Parathyroid adenoma (tissue), 2 donors: ENCODE measurements around the gene ALG14.

Source experiments
- H2AFZ ChIP-seq: fragments of 300-600 bp; sonication (generic); one replicate; pipeline ENCODE4 v1.7.0; 2017; ENCODE audit warnings: antibody characterized with exemption, mild to moderate bottlenecking
- H3K27ac ChIP-seq: fragments of 300-600 bp; sonication (generic); one replicate; pipeline ENCODE4 v1.7.0; 2017
- H3K27me3 ChIP-seq: fragments of 300-600 bp; sonication (generic); one replicate; pipeline ENCODE4 v1.7.0; 2017; ENCODE audit warnings: low read length; ENCODE audit not compliant: control insufficient read depth, insufficient read depth
- H3K36me3 ChIP-seq: fragments of 300-600 bp; sonication (generic); one replicate; pipeline ENCODE4 v1.7.0; 2017; ENCODE audit warnings: low read length; ENCODE audit not compliant: control insufficient read depth, insufficient read depth
- H3K4me1 ChIP-seq: fragments of 300-600 bp; sonication (generic); one replicate; pipeline ENCODE4 v1.7.0; 2017; ENCODE audit warnings: control low read depth
- H3K4me2 ChIP-seq: fragments of 300-600 bp; sonication (generic); one replicate; pipeline ENCODE4 v1.7.0; 2017; ENCODE audit warnings: low read length
- H3K4me3 ChIP-seq: fragments of 300-600 bp; sonication (generic); one replicate; pipeline ENCODE4 v1.7.0; 2017; ENCODE audit warnings: low read depth, low read length
- H3K79me2 ChIP-seq: fragments of 300-600 bp; sonication (generic); one replicate; pipeline ENCODE4 v1.7.0; 2017; ENCODE audit warnings: control low read depth
- H3K9ac ChIP-seq: fragments of 300-600 bp; sonication (generic); one replicate; pipeline ENCODE4 v1.7.0; 2017; ENCODE audit warnings: mild to moderate bottlenecking
- H3K9me3 ChIP-seq: fragments of 300-600 bp; sonication (generic); one replicate; pipeline ENCODE4 v1.7.0; 2017; ENCODE audit warnings: low read length; ENCODE audit not compliant: control insufficient read depth
- CTCF ChIP-seq: fragments of 300-600 bp; sonication (generic); IDR thresholded peaks from one replicate; pipeline ENCODE4 v1.7.0; 2017; ENCODE audit warnings: antibody characterized with exemption, mild to moderate bottlenecking
- donor health status: primary hyperparathyroidism.

Gene ALG14

GRCh38 chr1:95072532-95073419 is at the start of gene ALG14:
TSS of gene ALG14 (minus strand) at chr1:95072951. CDS start at chr1:95072898, 53 bp downstream.
- peak within 1 kb of the TSS; percentile 2 for H3K9ac ChIP-seq
- H3K27me3 ChIP-seq = no peaks in the 10 kb centered on the region
- TF ChIP-seq CTCF = no peak
- peak within 1 kb of the TSS; percentile 93 for H3K27ac ChIP-seq
- peak within 1 kb of the TSS; percentile 95 for H2AFZ ChIP-seq
- H3K79me2 ChIP-seq = no peaks in the 10 kb centered on the region
- peak within 1 kb of the TSS; percentile 99 for H3K4me2 ChIP-seq
- H3K36me3 ChIP-seq = no peaks in the 10 kb centered on the region
- no peaks in the 10 kb centered on the region for H3K4me1 ChIP-seq
- peak within 1 kb of the TSS; percentile 100 for H3K4me3 ChIP-seq
- H3K9me3 ChIP-seq = no peaks in the 10 kb centered on the region

- H3K4me2 ChIP-seq = no peak overlapping the region
- H3K36me3 ChIP-seq = no peaks in the 10 kb centered on the region
- H3K9ac ChIP-seq = no peak overlapping the region
- TF ChIP-seq CTCF = no peak
- H3K79me2 ChIP-seq = no peaks in the 10 kb centered on the region
- no peak overlapping the region for H3K27ac ChIP-seq
- H3K4me3 ChIP-seq = no peak overlapping the region
- no peaks in the 10 kb centered on the region for H3K27me3 ChIP-seq
- H2AFZ ChIP-seq = no peak overlapping the region
- no peaks in the 10 kb centered on the region for H3K9me3 ChIP-seq
- no peaks in the 10 kb centered on the region for H3K4me1 ChIP-seq
These were observed 49.5 kb upstream of the ALG14 start for GRCh38 chr1:95122151-95122697.

GRCh38 chr1:95119273-95119672 is 46.5 kb upstream of the ALG14 start:
- no peaks in the 10 kb centered on the region for H3K4me1 ChIP-seq
- H3K4me2 ChIP-seq = no peak overlapping the region
- no peaks in the 10 kb centered on the region for H3K27me3 ChIP-seq
- no peak overlapping the region for H2AFZ ChIP-seq
- no peaks in the 10 kb centered on the region for H3K36me3 ChIP-seq
- H3K9ac ChIP-seq = no peak overlapping the region
- no peak overlapping the region for H3K27ac ChIP-seq
- no peak overlapping the region for H3K4me3 ChIP-seq
- TF ChIP-seq CTCF = no peak
- H3K9me3 ChIP-seq = no peaks in the 10 kb centered on the region
- H3K79me2 ChIP-seq = no peaks in the 10 kb centered on the region

- H3K9ac ChIP-seq = no peak overlapping the region
- no peaks in the 10 kb centered on the region for H3K36me3 ChIP-seq
- H3K4me3 ChIP-seq = no peak overlapping the region
- no peak for TF ChIP-seq CTCF
- no peaks in the 10 kb centered on the region for H3K79me2 ChIP-seq
- H3K9me3 ChIP-seq = no peaks in the 10 kb centered on the region
- no peak overlapping the region for H2AFZ ChIP-seq
- no peaks in the 10 kb centered on the region for H3K4me1 ChIP-seq
- no peak overlapping the region for H3K27ac ChIP-seq
- H3K27me3 ChIP-seq = no peaks in the 10 kb centered on the region
- H3K4me2 ChIP-seq = no peak overlapping the region
These were observed 46.0 kb upstream of the ALG14 start for GRCh38 chr1:95118710-95119109.
